ENCODE measurements around the gene HSPA8. TPM values are rescaled to one million over a fixed set of nuclear protein-coding genes. Genes with fewer than 3 reads are reported as not detected.

Gene HSPA8
- total RNA-seq, 2 donors from 2014 or later, result 754 to 806 TPM

Other genes with a start within 250 kb of the HSPA8 start
- gene CRTAM, start 223.6 kb downstream of the HSPA8 start, total RNA-seq, result under 1 TPM; 0.43 to 0.46 TPM
- 1 to 10 TPM; 4.1 to 6.7 TPM for gene JHY, start 179.4 kb downstream of the HSPA8 start, total RNA-seq
- not detected for gene BSX, start 80.3 kb downstream of the HSPA8 start, total RNA-seq
- gene CLMP, start 133.1 kb upstream of the HSPA8 start, total RNA-seq, result 10 to 100 TPM; 24.6 to 28.3 TPM